GM23338 (cell line): Measurements from ENCODE around the gene DUSP8.
A peak's percentile ranks its signal among the peaks of the same experiment; 100 is the strongest.

ENCODE experiments used
- EZH2 ChIP-seq: fragments of 200-600 bp; sonication (generic); IDR thresholded peaks from one replicate; pipeline ENCODE4 v1.8.0; 2017; ENCODE audit warnings: antibody characterized with exemption, mild to moderate bottlenecking, low read depth; ENCODE audit not compliant: unreplicated experiment
- EZH2phosphoT487 ChIP-seq: fragments of 200-600 bp; sonication (generic); IDR thresholded peaks from one replicate; pipeline ENCODE4 v1.8.1; 2018; ENCODE audit warnings: antibody characterized with exemption; ENCODE audit not compliant: unreplicated experiment
- NANOG ChIP-seq: IDR thresholded peaks from 2 replicates; pipeline ENCODE4 v1.6.1; 2016; ENCODE audit warnings: antibody characterized with exemption, borderline replicate concordance
- POLR2AphosphoS5 ChIP-seq: IDR thresholded peaks from 2 replicates; pipeline ENCODE4 v1.6.1; 2016; ENCODE audit warnings: antibody characterized with exemption, low read depth
- STAT1 ChIP-seq: IDR thresholded peaks from one replicate; pipeline ENCODE4 v1.6.1; 2016; ENCODE audit warnings: antibody characterized with exemption; ENCODE audit not compliant: unreplicated experiment
- ZNF114 ChIP-seq: fragments of 250-450 bp; sonication (Bioruptor Pico); IDR thresholded peaks from 2 replicates; pipeline ENCODE4 v1.5.0; 2020; ENCODE audit warnings: mild to moderate bottlenecking, moderate library complexity
- ZNF462 ChIP-seq: fragments of 250-450 bp; sonication (Bioruptor Pico); IDR thresholded peaks from 2 replicates; pipeline ENCODE4 v1.5.0; 2020; ENCODE audit warnings: mild to moderate bottlenecking, moderate library complexity
- TF ChIP-seq, protein P1 (sequence below), 2 experiments: fragments of 200-600 bp in 1 of 2; sonication (generic) in 1 of 2; conservative IDR thresholded peaks; 2 replicates each; pipeline versions ENCODE4 v1.5.1 to v1.6.1; 2016 to 2017; ENCODE audit warnings: antibody characterized with exemption in 2 of 2, low read depth in 2 of 2, mild to moderate bottlenecking in 2 of 2, moderate library complexity in 1 of 2
- TF ChIP-seq, protein P2 (sequence below): IDR thresholded peaks from one replicate; pipeline ENCODE4 v1.6.1; 2018; ENCODE audit warnings: antibody characterized with exemption; ENCODE audit not compliant: unreplicated experiment

GRCh38 chr11:1547467-1548098, 24.5 kb downstream of the DUSP8 start:
- TF ChIP-seq, protein P1, sequence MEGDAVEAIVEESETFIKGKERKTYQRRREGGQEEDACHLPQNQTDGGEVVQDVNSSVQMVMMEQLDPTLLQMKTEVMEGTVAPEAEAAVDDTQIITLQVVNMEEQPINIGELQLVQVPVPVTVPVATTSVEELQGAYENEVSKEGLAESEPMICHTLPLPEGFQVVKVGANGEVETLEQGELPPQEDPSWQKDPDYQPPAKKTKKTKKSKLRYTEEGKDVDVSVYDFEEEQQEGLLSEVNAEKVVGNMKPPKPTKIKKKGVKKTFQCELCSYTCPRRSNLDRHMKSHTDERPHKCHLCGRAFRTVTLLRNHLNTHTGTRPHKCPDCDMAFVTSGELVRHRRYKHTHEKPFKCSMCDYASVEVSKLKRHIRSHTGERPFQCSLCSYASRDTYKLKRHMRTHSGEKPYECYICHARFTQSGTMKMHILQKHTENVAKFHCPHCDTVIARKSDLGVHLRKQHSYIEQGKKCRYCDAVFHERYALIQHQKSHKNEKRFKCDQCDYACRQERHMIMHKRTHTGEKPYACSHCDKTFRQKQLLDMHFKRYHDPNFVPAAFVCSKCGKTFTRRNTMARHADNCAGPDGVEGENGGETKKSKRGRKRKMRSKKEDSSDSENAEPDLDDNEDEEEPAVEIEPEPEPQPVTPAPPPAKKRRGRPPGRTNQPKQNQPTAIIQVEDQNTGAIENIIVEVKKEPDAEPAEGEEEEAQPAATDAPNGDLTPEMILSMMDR (conservative IDR thresholded peaks at IDR 0.05; ENCODE audit: low read depth in 2 of 2) = no peak
- no peak for TF ChIP-seq EZH2phosphoT487
- TF ChIP-seq, protein P2, sequence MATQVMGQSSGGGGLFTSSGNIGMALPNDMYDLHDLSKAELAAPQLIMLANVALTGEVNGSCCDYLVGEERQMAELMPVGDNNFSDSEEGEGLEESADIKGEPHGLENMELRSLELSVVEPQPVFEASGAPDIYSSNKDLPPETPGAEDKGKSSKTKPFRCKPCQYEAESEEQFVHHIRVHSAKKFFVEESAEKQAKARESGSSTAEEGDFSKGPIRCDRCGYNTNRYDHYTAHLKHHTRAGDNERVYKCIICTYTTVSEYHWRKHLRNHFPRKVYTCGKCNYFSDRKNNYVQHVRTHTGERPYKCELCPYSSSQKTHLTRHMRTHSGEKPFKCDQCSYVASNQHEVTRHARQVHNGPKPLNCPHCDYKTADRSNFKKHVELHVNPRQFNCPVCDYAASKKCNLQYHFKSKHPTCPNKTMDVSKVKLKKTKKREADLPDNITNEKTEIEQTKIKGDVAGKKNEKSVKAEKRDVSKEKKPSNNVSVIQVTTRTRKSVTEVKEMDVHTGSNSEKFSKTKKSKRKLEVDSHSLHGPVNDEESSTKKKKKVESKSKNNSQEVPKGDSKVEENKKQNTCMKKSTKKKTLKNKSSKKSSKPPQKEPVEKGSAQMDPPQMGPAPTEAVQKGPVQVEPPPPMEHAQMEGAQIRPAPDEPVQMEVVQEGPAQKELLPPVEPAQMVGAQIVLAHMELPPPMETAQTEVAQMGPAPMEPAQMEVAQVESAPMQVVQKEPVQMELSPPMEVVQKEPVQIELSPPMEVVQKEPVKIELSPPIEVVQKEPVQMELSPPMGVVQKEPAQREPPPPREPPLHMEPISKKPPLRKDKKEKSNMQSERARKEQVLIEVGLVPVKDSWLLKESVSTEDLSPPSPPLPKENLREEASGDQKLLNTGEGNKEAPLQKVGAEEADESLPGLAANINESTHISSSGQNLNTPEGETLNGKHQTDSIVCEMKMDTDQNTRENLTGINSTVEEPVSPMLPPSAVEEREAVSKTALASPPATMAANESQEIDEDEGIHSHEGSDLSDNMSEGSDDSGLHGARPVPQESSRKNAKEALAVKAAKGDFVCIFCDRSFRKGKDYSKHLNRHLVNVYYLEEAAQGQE = no peak
- no peak for TF ChIP-seq POLR2AphosphoS5
- peak; percentile 50 for TF ChIP-seq EZH2
- TF ChIP-seq ZNF462 = no peak
- TF ChIP-seq NANOG = no peak
- no peak for TF ChIP-seq STAT1
- no peak for TF ChIP-seq ZNF114 (CRISPR knock-in tag)
